Measurements from ENCODE around the gene PSAP. TPM values are rescaled to one million over a fixed set of nuclear protein-coding genes. Genes with fewer than 3 reads are reported as not detected.

The PSAP gene
- total RNA-seq, 1 donor from 2014 or later, result 1,672 TPM

GRCh38 chr10:71810048-71810750, 40.9 kb downstream of the PSAP start:
- Histone ChIP-seq H3K36me3 (peaks cover 6% of the 10 kb centered on the region), H3K27ac (replicated peaks) (no peak overlapping the region), H3K27me3 (ENCODE audit: low read depth) (peaks cover 17% of the 10 kb centered on the region), H3K4me3 (no peak overlapping the region), H3K9me3 (replicated peaks) (no peaks in the 10 kb centered on the region), H3K4me1 (peaks cover 19% of the 10 kb centered on the region)
- DNase-seq, result no peak
- intact Hi-C loops (cut with micrococcal nuclease), result loop anchor here (10.0 kb wide), 1 partner anchor 425 kb away; no protein-coding TSS in a partner anchor
- TF ChIP-seq CTCF (IDR thresholded peaks at IDR 0.05; ENCODE audit: borderline replicate concordance), result no peak

GRCh38 chr10:71809628-71810027, 41.4 kb downstream of the PSAP start:
- Histone ChIP-seq H3K4me1 (peaks cover 19% of the 10 kb centered on the region), H3K4me3 (no peak overlapping the region), H3K27ac (replicated peaks) (no peak overlapping the region), H3K36me3 (peaks cover under 1% of the 10 kb centered on the region), H3K27me3 (ENCODE audit: low read depth) (peaks cover 17% of the 10 kb centered on the region), H3K9me3 (replicated peaks) (no peaks in the 10 kb centered on the region)
- TF ChIP-seq CTCF (IDR thresholded peaks at IDR 0.05; ENCODE audit: borderline replicate concordance), result no peak
- intact Hi-C loops (cut with micrococcal nuclease), result loop anchor here (10.0 kb wide), 1 partner anchor 425 kb away; no protein-coding TSS in a partner anchor
- no peak for DNase-seq

GRCh38 chr10:71807557-71808510, 43.2 kb downstream of the PSAP start:
- intact Hi-C loops (cut with micrococcal nuclease), result no loop called here
- TF ChIP-seq CTCF (IDR thresholded peaks at IDR 0.05; ENCODE audit: borderline replicate concordance), result no peak
- H3K27me3 ChIP-seq (ENCODE audit: low read depth), result peaks cover 17% of the 10 kb centered on the region
- H3K4me1 ChIP-seq, result peaks cover 10% of the 10 kb centered on the region
- no peak for DNase-seq
- no peak overlapping the region for H3K4me3 ChIP-seq
- H3K9me3 ChIP-seq (replicated peaks), result no peaks in the 10 kb centered on the region
- H3K36me3 ChIP-seq, result no peaks in the 10 kb centered on the region
- no peak overlapping the region for H3K27ac ChIP-seq (replicated peaks)

GRCh38 chr10:71806704-71807556, 44.1 kb downstream of the PSAP start:
- no peak overlapping the region for H3K27ac ChIP-seq (replicated peaks)
- H3K27me3 ChIP-seq (ENCODE audit: low read depth), result peaks cover 17% of the 10 kb centered on the region
- DNase-seq, result no peak
- no peaks in the 10 kb centered on the region for H3K36me3 ChIP-seq
- H3K9me3 ChIP-seq (replicated peaks), result no peaks in the 10 kb centered on the region
- intact Hi-C loops (cut with micrococcal nuclease), result no loop called here
- no peak for TF ChIP-seq CTCF (IDR thresholded peaks at IDR 0.05; ENCODE audit: borderline replicate concordance)
- peaks cover under 1% of the 10 kb centered on the region for H3K4me1 ChIP-seq
- H3K4me3 ChIP-seq, result no peak overlapping the region

Data from left ventricle myocardium inferior (tissue), 1 donor.